VCaP (cell line): ENCODE data around the gene ZNF117.

Source experiments
- H3K27ac ChIP-seq: fragments of 450-650 bp; 2 replicates; pipeline ENCODE4 v1.5.1; 2017
- CTCF ChIP-seq: fragments of 450-650 bp; conservative IDR thresholded peaks from 2 replicates; pipeline ENCODE4 v1.5.1; 2017; ENCODE audit warnings: mild to moderate bottlenecking, moderate library complexity

ZNF117 gene

DNA sequence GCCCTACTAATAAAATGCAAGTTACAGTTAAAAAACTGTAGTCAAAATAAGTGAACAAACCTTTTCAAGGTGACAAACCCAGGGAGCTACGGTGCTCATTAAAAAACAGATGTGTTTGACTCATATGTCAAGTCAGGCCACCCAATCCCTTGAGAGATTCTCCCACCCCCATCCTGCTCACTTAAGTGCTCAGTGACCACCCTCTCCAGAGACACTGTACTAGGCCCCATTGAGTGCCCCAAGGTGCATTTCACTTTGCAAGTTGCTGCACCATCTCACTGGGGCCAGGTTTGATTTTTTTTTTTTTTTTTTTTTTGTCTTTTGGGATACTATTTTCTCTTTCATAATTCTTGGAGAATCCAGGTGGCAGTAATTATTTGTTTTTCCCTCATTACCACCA lies 13.7 kb upstream of the ZNF117 start:
- TF ChIP-seq CTCF, result no peak
- no peak overlapping the region for H3K27ac ChIP-seq

DNA sequence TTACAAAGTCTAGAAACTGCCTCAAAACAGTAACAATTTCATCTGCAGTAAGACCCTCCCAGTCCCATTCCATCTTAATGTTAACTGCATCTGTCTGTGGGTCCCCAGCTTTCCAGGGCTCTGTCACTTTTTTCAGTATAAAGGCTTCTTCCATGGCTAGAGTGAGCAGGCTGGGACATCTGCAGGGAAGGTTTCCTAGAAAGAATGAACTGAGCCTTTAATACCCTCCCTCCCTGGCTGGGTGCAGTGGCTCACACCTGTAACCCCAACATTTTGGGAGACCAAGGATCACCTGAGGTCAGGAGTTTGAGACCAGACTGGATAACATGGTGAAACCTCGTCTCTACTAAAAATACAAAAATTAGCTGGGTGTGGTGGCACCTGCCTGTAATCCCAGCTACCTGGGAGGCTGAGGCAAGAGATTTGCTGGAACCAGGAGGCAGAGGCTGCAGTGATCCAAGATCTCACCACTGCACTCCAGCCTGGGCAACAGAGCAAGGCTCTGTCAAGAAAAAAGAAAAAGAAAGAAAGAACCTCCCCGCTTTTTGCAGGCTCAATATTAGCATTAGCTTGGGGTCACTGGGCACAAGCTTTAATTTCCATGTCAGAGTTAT lies 12.2 kb upstream of the ZNF117 start:
- no peak overlapping the region for H3K27ac ChIP-seq
- TF ChIP-seq CTCF, result no peak

- H3K27ac ChIP-seq, result no peak overlapping the region
These were observed 10.5 kb upstream of the ZNF117 start for GRCh38 chr7:65001291-65001814.

GRCh38 chr7:64999165-65000004 lies 8.5 kb upstream of the ZNF117 start:
- peak overlapping the region; percentile 89 for H3K27ac ChIP-seq
- no peak for TF ChIP-seq CTCF

More at GRCh38 chr7:65001291-65001814, 10.5 kb upstream of the ZNF117 start:
- no peak for TF ChIP-seq CTCF

DNA sequence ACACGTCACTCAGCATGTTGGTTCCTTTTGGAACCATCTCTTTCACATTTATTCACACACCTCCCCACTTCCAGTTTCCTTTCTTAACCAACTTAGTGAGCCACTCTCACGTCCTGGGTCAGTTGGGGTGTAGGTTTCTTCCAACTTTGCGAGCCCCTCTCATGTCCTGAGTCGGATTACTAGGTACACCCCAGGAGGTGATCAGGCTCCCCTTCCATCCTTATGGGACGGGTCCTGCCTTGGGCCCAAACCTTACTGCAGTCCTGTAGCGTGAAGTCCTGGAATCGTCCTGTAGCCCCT lies 8.0 kb upstream of the ZNF117 start:
- H3K27ac ChIP-seq, result peak overlapping the region; percentile 89
- no peak for TF ChIP-seq CTCF

DNA sequence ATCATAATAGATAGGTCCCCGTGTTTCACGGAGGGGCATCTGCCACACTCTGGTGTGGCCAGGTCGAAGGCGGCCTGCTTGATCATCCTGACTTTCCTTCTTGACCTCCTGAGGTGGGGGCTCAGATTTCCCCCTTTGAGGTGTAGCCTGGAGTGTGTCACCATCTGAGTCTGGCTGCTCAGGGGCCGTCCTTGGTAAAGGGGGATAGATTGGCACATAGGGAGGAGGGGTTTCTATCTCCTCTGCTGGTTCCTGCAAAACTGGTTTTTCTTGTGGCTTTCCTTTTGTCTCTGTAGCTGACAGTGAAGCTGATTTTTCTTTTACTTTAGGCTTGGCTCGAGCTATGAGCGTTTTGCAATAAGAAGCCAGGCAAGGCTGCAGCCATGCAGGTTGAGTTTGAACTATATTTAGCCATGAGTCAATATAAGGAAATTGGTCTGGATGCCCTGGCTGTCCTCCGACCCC lies 7.1 kb upstream of the ZNF117 start:
- H3K27ac ChIP-seq, result peak overlapping the region; percentile 89
- TF ChIP-seq CTCF, result no peak

- TF ChIP-seq CTCF, result no peak
- peak overlapping the region; percentile 89 for H3K27ac ChIP-seq
These were observed 6.5 kb upstream of the ZNF117 start for GRCh38 chr7:64997164-64997908.
